ENCODE data around the gene SURF4. TPM values are rescaled to one million over a fixed set of nuclear protein-coding genes. Genes with fewer than 3 reads are reported as not detected.

The SURF4 gene
- total and polyA plus RNA-seq, 2 of the 13 experiments (the other 11 are each of a cell fraction or from before 2014, with no cell fraction given) = 220 to 265 TPM

GRCh38 chr9:133421615-133422542 lies 46.0 kb upstream of the SURF4 start, which contains the start of gene ADAMTS13 (continued):
- TF ChIP-seq HDAC2 (CRISPR knock-in tag; IDR thresholded peaks at IDR 0.05) (0 out of 2 replicates have a peak, but pooled peaks have one; percentile 25), RERE (CRISPR knock-in tag; IDR thresholded peaks at IDR 0.05; ENCODE audit: low read depth) (no peak), HES4 (CRISPR knock-in tag; IDR thresholded peaks at IDR 0.05; ENCODE audit: borderline replicate concordance) (0 out of 2 replicates have a peak, but pooled peaks have one; percentile 25), ATF1 (CRISPR knock-in tag; IDR thresholded peaks at IDR 0.05) (no peak), PHF5A (CRISPR knock-in tag; IDR thresholded peaks at IDR 0.05; ENCODE audit: low read depth, unreplicated experiment) (no peak), ZNF230 (CRISPR knock-in tag; IDR thresholded peaks at IDR 0.05) (0 out of 2 replicates have a peak, but pooled peaks have one; percentile 31), ZNF276 (CRISPR knock-in tag; IDR thresholded peaks at IDR 0.05; ENCODE audit: low read depth) (0 out of 2 replicates have a peak, but pooled peaks have one; percentile 47), SMC3 (IDR thresholded peaks at IDR 0.05; ENCODE audit: low read length) (peak; percentile 27; the same call in 1 of the 2 replicates), PBX3 (CRISPR knock-in tag; IDR thresholded peaks at IDR 0.05; ENCODE audit: borderline replicate concordance) (no peak), TERF1 (CRISPR knock-in tag; IDR thresholded peaks at IDR 0.05) (no peak), ZNF501 (CRISPR knock-in tag; IDR thresholded peaks at IDR 0.05) (0 out of 2 replicates have a peak, but pooled peaks have one; percentile 31)
